ENCODE data around the gene CMYA5. TPM values are rescaled to one million over a fixed set of nuclear protein-coding genes. Genes with fewer than 3 reads are reported as not detected.

CMYA5 gene
- total RNA-seq, 1 donor from 2014 or later: 0.16 TPM

GRCh38 chr5:79827159-79827629 lies 137.6 kb downstream of the CMYA5 start:
- Mint-ChIP-seq H3K36me3 (ENCODE audit: unreplicated experiment) (no peaks in the 10 kb centered on the region), H3K4me1 (ENCODE audit: unreplicated experiment) (no peaks in the 10 kb centered on the region), H3K9me3 (ENCODE audit: unreplicated experiment) (no peaks in the 10 kb centered on the region), H3K27me3 (ENCODE audit: unreplicated experiment) (peaks cover 14% of the 10 kb centered on the region), H3K4me3 (ENCODE audit: unreplicated experiment) (no peak overlapping the region), H3K27ac (ENCODE audit: unreplicated experiment) (no peak overlapping the region)
- TF ChIP-seq CTCF (IDR thresholded peaks at IDR 0.05): no peak
- no peak for DNase-seq (ENCODE audit: extremely low spot score, unreplicated experiment)

GRCh38 chr5:79829260-79829659 lies 139.6 kb downstream of the CMYA5 start:
- no peak overlapping the region for H3K4me3 Mint-ChIP-seq (ENCODE audit: unreplicated experiment)
- H3K4me1 Mint-ChIP-seq (ENCODE audit: unreplicated experiment): no peaks in the 10 kb centered on the region
- peak; percentile 24 for TF ChIP-seq CTCF (IDR thresholded peaks at IDR 0.05)
- peaks cover 12% of the 10 kb centered on the region for H3K27me3 Mint-ChIP-seq (ENCODE audit: unreplicated experiment)
- no peak for DNase-seq (ENCODE audit: extremely low spot score, unreplicated experiment)
- H3K9me3 Mint-ChIP-seq (ENCODE audit: unreplicated experiment): no peaks in the 10 kb centered on the region
- no peak overlapping the region for H3K27ac Mint-ChIP-seq (ENCODE audit: unreplicated experiment)
- H3K36me3 Mint-ChIP-seq (ENCODE audit: unreplicated experiment): no peaks in the 10 kb centered on the region

GRCh38 chr5:79831381-79832309 lies 142.0 kb downstream of the CMYA5 start:
- Mint-ChIP-seq H3K4me1 (ENCODE audit: unreplicated experiment) (no peaks in the 10 kb centered on the region), H3K27ac (ENCODE audit: unreplicated experiment) (no peak overlapping the region), H3K4me3 (ENCODE audit: unreplicated experiment) (no peak overlapping the region), H3K27me3 (ENCODE audit: unreplicated experiment) (peaks cover 4% of the 10 kb centered on the region), H3K9me3 (ENCODE audit: unreplicated experiment) (no peaks in the 10 kb centered on the region), H3K36me3 (ENCODE audit: unreplicated experiment) (no peaks in the 10 kb centered on the region)
- no peak for TF ChIP-seq CTCF (IDR thresholded peaks at IDR 0.05)
- DNase-seq (ENCODE audit: extremely low spot score, unreplicated experiment): no peak

- no peak for TF ChIP-seq CTCF (IDR thresholded peaks at IDR 0.05)
- H3K4me3 Mint-ChIP-seq (ENCODE audit: unreplicated experiment): no peak overlapping the region
- H3K27ac Mint-ChIP-seq (ENCODE audit: unreplicated experiment): no peak overlapping the region
- H3K36me3 Mint-ChIP-seq (ENCODE audit: unreplicated experiment): no peaks in the 10 kb centered on the region
- H3K4me1 Mint-ChIP-seq (ENCODE audit: unreplicated experiment): no peaks in the 10 kb centered on the region
- H3K9me3 Mint-ChIP-seq (ENCODE audit: unreplicated experiment): no peaks in the 10 kb centered on the region
- peaks cover 4% of the 10 kb centered on the region for H3K27me3 Mint-ChIP-seq (ENCODE audit: unreplicated experiment)
- no peak for DNase-seq (ENCODE audit: extremely low spot score, unreplicated experiment)
Measured at GRCh38 chr5:79832911-79833310, 143.3 kb downstream of the CMYA5 start.

- no peaks in the 10 kb centered on the region for H3K36me3 Mint-ChIP-seq (ENCODE audit: unreplicated experiment)
- no peaks in the 10 kb centered on the region for H3K9me3 Mint-ChIP-seq (ENCODE audit: unreplicated experiment)
- peak; percentile 2 for DNase-seq (ENCODE audit: extremely low spot score, unreplicated experiment)
- H3K27ac Mint-ChIP-seq (ENCODE audit: unreplicated experiment): no peak overlapping the region
- no peak overlapping the region for H3K4me3 Mint-ChIP-seq (ENCODE audit: unreplicated experiment)
- H3K4me1 Mint-ChIP-seq (ENCODE audit: unreplicated experiment): no peaks in the 10 kb centered on the region
- no peaks in the 10 kb centered on the region for H3K27me3 Mint-ChIP-seq (ENCODE audit: unreplicated experiment)
- TF ChIP-seq CTCF (IDR thresholded peaks at IDR 0.05): no peak
Measured at GRCh38 chr5:79834098-79834753, 144.6 kb downstream of the CMYA5 start.
